NCI-H82 treated with DMSO at 0.1 percent for 48 hours (cell line): ENCODE data around the gene MAML2.

Experiments
- DNase-seq: peaks from one replicate; lab custom pipeline; 2025; ENCODE audit not compliant: unreplicated experiment; lab: John Stamatoyannopoulos, UW

The MAML2 gene

DNA sequence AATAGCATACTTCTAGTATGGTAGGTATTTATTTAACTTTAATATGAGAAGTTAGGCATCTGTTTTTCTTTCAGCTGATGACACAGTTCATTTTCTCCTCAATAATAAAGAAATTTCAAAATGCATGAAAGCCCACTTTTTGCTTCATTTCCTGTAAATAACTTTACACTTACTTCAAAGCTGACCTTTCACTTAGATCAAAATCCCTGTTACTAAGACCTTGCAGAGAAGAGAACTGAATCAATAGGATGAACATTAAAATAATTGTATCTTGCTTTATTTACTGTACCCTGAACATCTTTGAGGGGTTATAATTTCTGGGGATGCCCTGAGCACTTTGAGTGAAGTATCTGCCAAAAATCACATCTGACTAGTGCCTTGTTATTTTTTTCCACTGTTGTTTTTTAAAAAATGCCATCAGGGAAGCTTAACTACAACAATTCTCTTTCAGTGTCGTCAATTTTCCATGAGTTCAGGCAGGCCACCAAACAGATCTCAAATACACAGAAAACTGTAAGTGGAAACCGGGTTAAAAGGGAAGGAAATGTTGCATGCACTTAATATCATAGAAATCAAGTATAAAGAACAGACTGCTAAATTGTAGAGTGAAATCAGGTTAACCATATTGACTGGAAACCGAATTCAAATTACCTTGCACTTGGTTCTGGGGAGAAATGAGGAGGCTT lies 206.2 kb downstream of the MAML2 start:
- DNase-seq = no peak

GRCh38 chr11:96134602-96135001 lies 208.4 kb downstream of the MAML2 start:
- no peak for DNase-seq

- DNase-seq = no peak
These were observed 210.6 kb downstream of the MAML2 start for GRCh38 chr11:96132437-96132836.

DNA sequence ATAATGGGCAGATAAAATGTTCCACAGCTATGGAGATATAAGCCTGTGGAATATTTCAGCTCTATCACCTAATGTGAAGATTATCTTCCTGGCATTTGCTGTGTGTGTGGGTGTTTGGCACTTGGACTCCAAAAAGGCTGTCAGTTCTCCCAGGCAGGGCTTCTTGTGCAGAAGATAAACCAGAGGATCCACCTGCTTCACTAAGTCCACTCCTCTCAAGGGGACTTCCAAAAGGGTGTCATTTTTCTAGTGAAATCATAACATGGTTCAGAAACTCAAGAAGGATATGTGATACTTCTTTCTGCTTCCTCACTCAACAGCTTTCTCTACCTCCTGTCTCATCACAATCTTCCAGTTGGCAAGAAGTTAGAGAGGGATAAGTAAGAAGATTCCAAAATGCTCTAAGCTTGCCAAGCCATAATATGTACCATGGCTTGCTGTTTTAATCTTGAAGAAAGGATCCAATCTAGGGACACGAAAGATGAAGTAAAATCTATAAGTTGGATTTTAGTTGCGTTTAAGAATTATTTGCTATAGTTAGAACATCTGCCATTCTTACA lies 212.9 kb downstream of the MAML2 start:
- no peak for DNase-seq

DNA sequence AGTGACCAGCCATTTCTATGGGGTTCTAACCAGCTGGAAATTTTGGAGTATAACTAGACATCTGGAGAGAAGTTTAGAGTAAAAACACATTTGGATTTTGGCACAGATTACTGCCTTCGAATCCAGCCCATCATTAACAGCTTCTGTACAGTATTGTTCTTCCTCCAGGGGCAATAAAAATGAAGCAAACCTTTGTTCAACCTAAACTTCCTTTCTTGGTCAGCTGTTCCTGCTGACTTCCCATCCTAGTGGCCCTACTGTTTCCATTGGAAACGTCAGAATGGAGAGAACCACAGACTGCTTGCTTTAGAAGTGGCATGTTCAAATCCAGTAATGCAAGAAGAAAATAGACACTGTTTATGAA lies 215.4 kb downstream of the MAML2 start:
- DNase-seq = no peak

DNA sequence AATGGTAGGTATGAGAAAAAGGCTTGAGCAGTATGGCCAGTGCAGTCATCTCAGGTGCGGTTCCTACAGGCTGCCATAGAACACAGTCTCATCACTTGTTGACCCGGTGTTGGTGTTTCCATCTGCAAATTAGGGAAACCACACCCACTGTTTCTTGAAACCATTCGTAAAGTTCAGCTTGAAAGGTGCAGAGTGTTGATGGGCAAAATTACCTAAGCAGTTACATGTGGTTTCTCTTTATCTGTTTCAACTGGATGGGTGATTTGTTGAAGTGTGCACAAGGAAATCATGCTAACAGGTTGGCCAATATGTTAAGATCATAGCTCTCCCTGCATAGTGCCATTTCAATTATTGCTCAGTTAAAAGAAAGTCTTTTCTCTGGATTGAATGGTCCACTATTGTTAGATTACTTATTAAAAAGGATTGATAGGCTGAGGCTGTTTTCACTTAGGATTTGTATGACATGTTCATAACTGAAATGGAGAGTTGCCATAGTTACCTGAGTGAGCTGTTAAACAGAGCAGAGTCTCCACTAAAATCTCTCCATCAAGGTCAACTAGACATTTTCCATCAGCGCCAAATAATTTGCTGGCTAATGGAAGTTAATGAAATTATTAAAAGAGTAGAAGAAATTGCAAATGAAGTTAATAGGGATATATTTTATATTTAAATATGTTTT lies 215.9 kb downstream of the MAML2 start:
- no peak for DNase-seq

DNA sequence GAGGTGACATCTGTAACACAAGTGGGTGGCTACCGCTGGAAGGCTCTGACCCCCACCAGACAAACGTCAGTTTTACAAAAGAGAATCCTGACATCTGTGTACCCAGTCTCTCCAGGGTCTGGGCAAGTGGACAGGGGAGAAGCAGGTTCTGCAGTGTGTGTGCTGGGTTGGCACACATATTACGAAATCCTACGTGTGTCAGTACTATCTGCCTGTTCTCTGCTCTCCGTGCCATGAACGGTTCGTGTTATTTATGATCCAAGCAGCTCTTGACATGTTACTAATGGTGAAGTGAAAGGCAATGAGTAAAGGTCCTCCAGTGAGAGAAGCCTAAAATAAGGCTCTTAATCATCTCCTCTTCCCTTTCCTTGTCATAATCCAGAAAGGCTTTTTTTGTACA lies 217.6 kb downstream of the MAML2 start:
- no peak for DNase-seq

DNA sequence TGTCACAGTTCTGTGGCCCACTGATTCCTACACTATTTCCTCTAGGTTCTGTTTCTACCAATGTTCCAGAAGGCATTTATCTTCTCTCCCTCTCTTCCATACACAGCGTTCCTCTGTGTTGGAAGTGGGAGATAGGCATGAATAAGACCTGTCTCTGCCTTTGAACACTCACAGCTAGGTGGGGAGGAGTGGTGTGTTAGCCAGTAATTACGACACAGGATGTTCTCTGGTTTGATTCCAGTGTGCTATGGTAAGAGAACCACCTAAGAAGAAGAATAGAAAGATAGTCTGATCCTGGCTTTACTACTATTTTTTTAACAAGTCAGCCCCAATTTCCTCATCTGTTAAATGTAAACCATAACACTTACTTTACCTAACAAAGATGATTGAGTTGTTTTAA lies 218.8 kb downstream of the MAML2 start:
- no peak for DNase-seq

DNA sequence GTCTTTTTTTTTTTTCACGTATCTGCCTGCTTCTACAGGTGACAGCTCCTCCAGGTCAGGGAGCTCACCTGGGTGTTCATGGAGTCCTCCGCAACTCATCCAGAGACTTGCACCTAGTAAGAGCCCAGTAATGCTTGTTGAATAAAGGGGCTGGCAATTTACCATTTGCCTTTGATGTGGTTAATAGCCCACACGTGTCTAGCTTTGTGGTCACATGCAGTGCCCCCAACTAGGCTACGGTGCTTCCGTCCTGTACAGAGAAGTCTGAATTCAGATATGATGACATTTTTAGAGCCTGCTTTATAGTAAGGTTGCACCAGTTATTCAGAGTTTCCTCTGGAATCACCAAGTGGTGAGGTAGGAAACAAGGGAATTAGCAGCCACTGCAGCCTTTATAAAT lies 219.7 kb downstream of the MAML2 start:
- DNase-seq = no peak

DNA sequence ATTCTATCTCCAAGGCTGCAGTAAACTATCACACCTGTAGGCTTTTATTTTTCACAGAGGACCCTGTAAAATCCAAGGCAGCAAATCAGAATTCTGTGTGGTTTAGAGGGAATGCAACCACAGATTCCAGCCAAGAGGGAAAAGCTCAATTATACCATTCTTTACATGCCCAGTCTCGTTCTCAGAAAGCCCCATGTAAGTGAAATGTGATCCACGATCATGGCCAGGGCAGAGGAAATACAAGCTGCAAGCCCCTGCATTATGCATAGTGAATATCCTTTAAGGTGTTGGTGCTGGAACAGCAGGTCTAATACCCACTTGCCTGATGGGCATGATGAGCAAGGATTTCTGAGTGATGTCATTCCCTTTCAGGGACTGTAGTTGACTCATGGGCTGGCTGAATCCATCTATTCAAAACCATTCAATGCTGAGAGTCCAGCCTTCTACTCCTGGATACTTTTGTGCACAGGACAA lies 220.4 kb downstream of the MAML2 start:
- DNase-seq = no peak

GRCh38 chr11:96119211-96119610 lies 223.8 kb downstream of the MAML2 start:
- DNase-seq = no peak

DNA sequence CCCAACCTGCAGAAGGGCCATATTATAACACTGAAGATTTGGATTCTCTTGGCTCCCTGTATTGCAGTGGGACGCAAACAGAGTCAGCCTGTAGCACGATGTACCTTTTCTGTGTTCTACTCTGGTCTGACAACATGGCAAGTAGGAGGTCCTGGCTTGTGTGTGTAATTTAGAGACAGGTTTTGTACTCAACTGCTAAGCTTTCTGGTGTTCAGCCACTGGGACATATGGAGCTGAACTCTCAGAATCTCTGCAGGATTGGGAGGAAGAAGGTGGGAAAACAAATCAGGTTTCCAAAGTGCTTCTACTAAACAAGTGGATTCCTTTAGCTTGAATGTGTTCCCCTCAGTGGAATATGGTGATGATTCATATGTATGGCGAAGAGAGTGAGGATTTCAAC lies 226.6 kb downstream of the MAML2 start:
- peak; percentile 38 for DNase-seq

- DNase-seq = peak; percentile 83
These were observed 228.6 kb downstream of the MAML2 start for GRCh38 chr11:96114178-96115064.

DNA sequence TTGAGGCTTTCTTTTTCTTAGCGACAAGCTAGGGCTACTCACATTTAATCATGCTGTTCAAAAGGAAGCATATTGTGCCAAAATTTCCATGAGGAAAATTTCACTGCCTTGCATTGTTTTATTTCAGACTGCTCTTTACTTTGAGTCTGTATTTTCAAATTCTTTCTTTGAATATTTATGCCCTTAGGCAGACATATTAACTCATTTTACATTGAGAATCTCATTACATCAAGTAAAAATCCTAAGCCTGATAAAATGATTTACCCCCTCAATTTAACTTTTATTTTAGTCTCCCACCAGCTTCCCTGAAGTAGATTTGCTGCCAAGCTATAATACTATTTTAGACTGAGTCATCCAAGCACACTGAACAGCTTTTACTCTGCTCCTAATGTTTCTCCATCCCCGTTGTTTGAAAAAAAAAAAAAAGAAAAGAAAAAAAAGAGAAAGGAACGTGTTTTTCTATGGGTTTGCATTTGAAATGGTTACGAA lies 229.8 kb downstream of the MAML2 start:
- no peak for DNase-seq

- DNase-seq = no peak
These were observed 230.5 kb downstream of the MAML2 start for GRCh38 chr11:96112192-96113128.

DNA sequence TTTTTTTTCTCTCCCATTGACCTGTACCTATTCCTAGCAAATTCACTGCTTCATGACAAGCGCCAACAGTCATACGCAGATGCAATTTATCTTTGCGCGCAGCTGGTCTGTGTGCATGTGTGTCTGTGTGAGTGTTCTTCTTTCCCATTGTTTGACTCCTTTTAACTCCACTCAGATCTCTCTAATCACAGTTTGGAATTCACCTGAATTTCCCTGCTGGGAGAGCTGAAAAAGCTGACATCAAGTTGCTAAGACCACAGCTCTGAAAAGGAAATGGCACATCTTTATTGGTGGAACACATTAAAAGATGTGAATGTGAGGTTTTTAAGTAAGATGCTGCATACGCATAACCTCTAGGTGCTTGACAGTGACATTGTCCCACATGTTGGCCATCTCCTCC lies 231.7 kb downstream of the MAML2 start:
- no peak for DNase-seq

DNA sequence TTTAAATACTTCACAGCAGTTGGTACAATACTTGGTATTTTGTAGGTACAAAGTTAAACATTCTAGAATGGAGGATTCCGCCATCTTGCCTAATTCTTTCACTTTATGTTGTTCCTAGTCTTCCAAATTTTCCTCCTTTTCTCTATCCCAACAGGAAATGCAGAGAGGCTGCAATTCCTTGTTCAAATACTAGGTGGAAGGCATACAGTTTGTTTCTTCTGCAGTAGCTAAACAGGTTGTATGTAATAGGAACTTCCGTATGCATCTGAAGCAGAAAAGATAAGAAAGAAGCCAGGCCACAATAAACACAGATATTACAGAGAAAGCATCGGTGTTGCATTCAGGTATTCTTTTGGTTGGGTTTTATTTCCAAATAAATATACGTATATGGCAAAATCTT lies 232.7 kb downstream of the MAML2 start:
- no peak for DNase-seq

- DNase-seq = no peak
These were observed 233.5 kb downstream of the MAML2 start for GRCh38 chr11:96109331-96110030.

DNA sequence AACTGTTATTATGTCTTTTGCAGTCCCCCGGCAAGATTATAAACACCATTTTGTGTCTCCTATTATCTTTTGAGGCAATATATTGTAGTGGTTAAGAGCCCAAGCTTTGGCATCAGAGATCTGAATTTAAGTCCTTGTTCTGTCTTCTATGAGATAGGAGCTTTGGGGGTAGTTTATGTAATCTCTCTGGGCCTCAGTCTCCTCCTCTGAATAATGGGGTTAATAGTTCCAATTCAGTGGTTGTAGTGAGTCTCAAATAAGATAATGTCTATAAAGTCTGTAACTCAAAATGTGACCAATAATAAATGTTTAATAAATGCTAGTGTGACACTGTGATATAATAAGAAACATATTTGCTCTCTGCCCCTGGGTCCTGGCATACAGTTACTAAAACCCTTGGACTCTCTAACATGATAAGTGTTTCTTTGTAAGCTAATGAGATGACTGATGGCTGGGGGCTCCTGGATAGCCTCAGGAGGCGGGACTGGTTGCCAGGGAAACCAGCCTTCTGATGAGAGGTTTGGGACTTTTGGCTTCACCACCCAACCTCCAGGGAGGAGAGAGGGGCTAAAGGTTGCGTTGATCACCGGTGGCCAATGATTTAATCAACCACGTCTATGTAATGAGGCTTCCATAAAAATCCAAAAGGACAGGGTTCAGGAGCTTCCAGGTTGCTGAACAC lies 235.7 kb downstream of the MAML2 start:
- no peak for DNase-seq
